SH-SY5Y (cell line): Measurements from ENCODE around the gene LMF1.

ENCODE experiments used
- GATA2 ChIP-seq: IDR thresholded peaks from 2 replicates; pipeline ENCODE4 v1.6.1; 2011; ENCODE audit warnings: mild to moderate bottlenecking, low read depth, low read length
- GATA3 ChIP-seq: IDR thresholded peaks from 2 replicates; pipeline ENCODE4 v1.6.1; 2011; ENCODE audit warnings: low read depth, mild to moderate bottlenecking, low read length, moderate library complexity

DNA sequence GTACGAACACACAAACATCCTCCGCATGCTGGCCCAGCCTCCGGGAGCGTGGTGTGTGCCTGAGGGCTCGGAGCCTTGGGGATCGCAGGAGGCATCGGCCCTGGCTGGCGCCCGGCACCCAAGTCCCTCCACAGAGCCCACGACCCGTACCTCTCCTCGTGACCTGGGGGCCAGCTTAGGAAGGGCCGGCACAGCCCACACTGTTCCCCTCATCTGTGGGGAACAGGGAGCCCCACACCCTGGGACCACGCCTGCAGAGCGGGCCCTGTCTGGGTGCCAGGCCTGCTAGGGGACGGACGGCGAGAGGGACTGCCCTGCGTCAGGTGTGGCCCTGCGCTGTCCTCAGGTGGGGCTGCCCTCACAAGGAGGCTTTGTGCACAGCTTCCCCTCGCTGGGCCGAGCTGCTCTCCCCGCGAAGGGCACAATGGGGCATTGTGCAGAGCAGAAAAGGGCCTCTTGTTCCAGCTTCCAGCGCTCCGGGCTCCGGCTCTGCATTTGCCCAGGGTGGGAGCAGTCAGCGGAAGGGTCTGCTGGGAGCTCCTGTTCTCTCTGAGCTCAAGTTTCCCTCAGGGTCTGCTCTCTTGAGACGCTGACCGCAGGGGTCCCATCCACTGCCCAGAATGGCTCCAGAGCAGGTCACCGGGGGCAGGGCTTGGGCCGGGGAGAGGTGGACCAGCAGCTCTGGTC, 1.7 kb upstream of the LMF1 start:
- TF ChIP-seq GATA2: no peak
- no peak for TF ChIP-seq GATA3
